Uterus (tissue), 2 donors: ENCODE measurements around the gene GPR183.

Source experiments
- POLR2A ChIP-seq, 2 donors: fragments of 450-650 bp; IDR thresholded peaks; one replicate each; pipeline ENCODE4 v1.6.1; 2016; ENCODE audit warnings: antibody characterized with exemption in 2 of 2, mild to moderate bottlenecking in 1 of 2, moderate library complexity in 1 of 2
- TF ChIP-seq, protein P1 (sequence below), 4 experiments: fragments of 200-600 bp in 2 of 4; fragments of 450-650 bp in 2 of 4; sonication (generic) in 2 of 4; IDR thresholded peaks; one replicate each; pipeline ENCODE4 v1.5.1; 2016 to 2019; ENCODE audit warnings: antibody characterized with exemption in 4 of 4, mild to moderate bottlenecking in 2 of 4, moderate library complexity in 1 of 4

DNA sequence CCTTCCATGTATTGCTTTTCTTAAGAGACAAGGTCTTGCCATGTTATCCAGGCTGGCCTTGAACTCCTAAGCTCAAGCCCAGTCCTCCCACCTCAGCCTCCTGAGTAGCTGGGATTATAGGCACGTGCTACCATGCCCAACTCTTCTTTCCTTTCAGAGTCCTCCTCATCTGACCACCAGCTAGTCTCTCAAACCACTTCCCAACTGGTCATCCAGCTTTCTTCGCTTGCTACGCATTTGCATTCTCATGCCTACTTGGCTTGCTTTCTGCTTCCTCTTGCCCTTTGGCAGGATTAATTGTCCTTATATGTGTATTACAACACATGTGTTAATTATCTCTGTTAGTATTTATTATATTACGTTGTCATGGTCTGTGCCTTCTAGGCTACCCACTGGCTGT, 55.3 kb downstream of the GPR183 start:
- TF ChIP-seq, protein P1, sequence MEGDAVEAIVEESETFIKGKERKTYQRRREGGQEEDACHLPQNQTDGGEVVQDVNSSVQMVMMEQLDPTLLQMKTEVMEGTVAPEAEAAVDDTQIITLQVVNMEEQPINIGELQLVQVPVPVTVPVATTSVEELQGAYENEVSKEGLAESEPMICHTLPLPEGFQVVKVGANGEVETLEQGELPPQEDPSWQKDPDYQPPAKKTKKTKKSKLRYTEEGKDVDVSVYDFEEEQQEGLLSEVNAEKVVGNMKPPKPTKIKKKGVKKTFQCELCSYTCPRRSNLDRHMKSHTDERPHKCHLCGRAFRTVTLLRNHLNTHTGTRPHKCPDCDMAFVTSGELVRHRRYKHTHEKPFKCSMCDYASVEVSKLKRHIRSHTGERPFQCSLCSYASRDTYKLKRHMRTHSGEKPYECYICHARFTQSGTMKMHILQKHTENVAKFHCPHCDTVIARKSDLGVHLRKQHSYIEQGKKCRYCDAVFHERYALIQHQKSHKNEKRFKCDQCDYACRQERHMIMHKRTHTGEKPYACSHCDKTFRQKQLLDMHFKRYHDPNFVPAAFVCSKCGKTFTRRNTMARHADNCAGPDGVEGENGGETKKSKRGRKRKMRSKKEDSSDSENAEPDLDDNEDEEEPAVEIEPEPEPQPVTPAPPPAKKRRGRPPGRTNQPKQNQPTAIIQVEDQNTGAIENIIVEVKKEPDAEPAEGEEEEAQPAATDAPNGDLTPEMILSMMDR (IDR thresholded peaks at IDR 0.05) = no peak
- no peak for TF ChIP-seq POLR2A (IDR thresholded peaks at IDR 0.05)
